Effector memory CD8-positive, alpha-beta T cell (primary cell): ENCODE measurements around the gene BCDIN3D.
A peak's percentile ranks its signal among the peaks of the same experiment; 100 is the strongest.

ENCODE experiments used
- ATAC-seq: fragments of 150-1000 bp; cut with Tn5 transposase; replicated peaks from 2 replicates; pipeline ENCODE4 v1.10.0; 2021; ENCODE audit warnings: mild to moderate bottlenecking, moderate library complexity
- DNase-seq, 3 experiments: peaks; one replicate each; pipeline ENCODE4 v3.0.0; 2021
- H3K27ac Mint-ChIP-seq, 2 donors: one replicate each; pipeline ENCODE4 v1.8.0; 2022; ENCODE audit warnings: mild to moderate bottlenecking in 2 of 2, mixed read lengths in 2 of 2, moderate library complexity in 2 of 2
- H3K27me3 Mint-ChIP-seq, 2 donors: one replicate each; pipeline ENCODE4 v1.8.0; 2022; ENCODE audit warnings: mixed read lengths in 2 of 2
- H3K36me3 Mint-ChIP-seq: one replicate; pipeline ENCODE4 v1.8.0; 2022; ENCODE audit warnings: mild to moderate bottlenecking, moderate library complexity, mixed read lengths; ENCODE audit not compliant: insufficient read depth
- H3K4me1 Mint-ChIP-seq, 2 donors: one replicate each; pipeline ENCODE4 v1.8.0; 2022; ENCODE audit warnings: low read depth in 2 of 2, mixed read lengths in 2 of 2
- H3K4me3 Mint-ChIP-seq, 2 donors: one replicate each; pipeline ENCODE4 v1.8.0; 2022; ENCODE audit warnings: mild to moderate bottlenecking in 2 of 2, mixed read lengths in 2 of 2, moderate library complexity in 2 of 2
- H3K9me3 Mint-ChIP-seq, 2 donors: one replicate each; pipeline ENCODE4 v1.8.0; 2022; ENCODE audit warnings: mixed read lengths in 2 of 2

Gene BCDIN3D

DNA sequence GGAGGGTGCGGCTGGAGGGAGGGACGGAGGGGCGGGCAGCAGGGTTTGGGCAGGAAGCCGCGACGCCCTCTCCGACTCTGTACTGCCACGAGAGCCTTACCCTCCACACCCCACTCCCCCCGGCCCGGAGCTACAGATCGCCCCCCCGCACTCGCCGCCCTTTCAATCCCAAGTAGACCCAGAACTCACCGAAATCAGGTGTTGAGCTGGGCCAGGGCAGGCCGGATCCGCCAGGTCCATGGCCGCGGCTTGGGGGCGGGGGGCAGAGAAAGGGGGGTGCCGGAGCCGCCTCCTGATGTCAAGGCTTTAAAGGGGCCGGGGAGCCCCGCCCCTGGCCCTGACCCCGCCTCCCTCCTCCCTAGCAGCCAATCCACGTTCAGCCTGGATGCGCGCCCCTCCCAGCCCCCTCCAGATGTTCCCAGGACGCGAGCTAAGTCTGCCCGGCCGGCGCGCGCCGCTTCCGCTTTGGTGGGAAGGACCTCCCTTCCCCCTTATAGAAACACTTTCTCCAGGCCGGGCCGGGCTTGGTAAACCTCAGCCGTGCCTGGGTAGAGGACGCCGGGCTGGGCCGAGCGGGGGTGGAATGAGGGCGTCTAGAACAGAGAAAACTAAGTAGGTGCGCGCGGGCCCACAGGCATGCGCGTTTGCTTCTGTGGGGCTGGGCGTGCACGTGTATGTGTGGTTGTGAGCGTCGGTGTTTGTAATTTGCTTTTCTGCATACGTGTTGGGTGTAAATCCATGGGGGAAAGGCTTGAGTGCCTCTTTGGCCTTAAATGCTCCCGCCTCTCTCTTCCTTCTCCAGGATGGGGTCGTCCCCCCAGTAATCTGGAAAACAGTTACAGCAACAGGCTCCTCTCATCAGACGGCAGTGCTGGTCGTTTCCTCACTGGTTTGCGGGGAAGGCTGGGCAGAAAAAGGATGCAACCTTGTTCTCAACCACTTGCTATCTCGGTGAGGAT, 14.5 kb downstream of the BCDIN3D start, which contains the start of gene NCKAP5L:
NCKAP5L (minus strand) TSS at position 281 of the 959 bp plus-strand sequence. CDS start 24,369 bp downstream, outside the sequence.
- Mint-ChIP-seq H3K27me3 (peaks cover 0 to 8% of the 10 kb centered on the region in 2 donors), H3K9me3 (no peaks in the 10 kb centered on the region), H3K27ac (peak within 1 kb of the TSS; percentile 22 to 86), H3K4me3 (peak within 1 kb of the TSS; percentile 79 to 84), H3K36me3 (peaks cover 10% of the 10 kb centered on the region), H3K4me1 (peaks cover 17 to 25% of the 10 kb centered on the region in 2 donors)
- peak; percentile 91 for DNase-seq
- ATAC-seq, result peak; percentile 89

DNA sequence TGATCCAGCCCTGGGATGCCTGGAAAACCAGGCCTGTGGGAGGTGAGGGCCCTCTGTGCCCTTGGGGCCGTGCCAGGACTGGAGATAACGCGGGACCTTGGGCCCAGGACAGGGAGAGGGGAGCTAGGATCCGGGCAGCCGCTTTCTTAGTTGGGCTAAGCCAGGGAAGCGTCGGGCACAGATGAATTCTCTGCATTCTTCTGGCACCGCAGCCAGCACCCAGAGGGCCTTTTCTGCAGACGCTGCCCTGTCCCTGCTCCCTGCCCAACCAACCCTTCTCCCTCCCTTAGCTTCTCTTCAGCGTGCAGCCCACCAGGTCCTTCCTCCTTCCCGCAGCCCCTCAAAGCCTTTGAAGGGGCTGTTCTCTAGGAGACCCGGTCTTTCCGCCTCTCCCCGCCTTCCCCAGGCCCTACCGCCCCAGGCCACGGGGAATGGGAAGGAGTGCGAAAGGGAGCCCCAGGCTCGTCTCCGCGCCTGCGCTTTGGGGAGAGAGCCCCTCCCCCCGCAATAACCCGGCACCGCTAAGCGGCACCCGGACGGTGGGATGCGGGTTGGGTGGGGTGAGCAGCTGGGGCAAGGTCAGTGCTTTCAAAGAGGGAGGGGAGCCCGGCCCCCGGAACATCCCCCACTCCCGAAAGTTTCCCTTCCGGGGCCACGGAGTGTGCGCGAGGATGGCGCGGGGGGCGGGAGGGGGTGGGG, 15.4 kb downstream of the BCDIN3D start:
- Mint-ChIP-seq H3K4me3 (peak overlapping the region; percentile 79 to 84), H3K27me3 (peaks cover 0 to 2% of the 10 kb centered on the region in 2 donors), H3K9me3 (no peaks in the 10 kb centered on the region), H3K27ac (peak overlapping the region; percentile 22 to 86), H3K36me3 (peaks cover 10% of the 10 kb centered on the region), H3K4me1 (peaks cover 20 to 25% of the 10 kb centered on the region in 2 donors)
- ATAC-seq (no peak), DNase-seq (peak in 1 of 3 experiments; percentile 14)

DNA sequence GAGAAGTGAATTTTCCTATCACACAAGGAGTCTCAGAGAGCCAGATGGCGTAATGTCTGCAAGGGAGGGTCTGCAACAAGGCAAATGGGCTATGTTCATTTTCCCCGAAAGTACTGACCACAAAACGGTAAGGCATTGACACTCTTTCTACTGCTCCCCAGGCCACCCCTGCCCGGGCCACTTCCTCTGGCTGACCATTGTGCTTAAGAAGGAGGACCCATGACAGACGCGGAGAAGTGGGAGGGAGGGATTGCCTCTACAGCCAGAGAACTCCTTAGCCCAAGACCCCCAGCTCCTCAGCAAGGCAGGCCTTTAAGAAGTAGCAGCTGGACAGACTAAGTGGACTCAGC, 15.9 kb downstream of the BCDIN3D start:
- no peak for DNase-seq
- peaks cover 23 to 25% of the 10 kb centered on the region in 2 donors for H3K4me1 Mint-ChIP-seq

DNA sequence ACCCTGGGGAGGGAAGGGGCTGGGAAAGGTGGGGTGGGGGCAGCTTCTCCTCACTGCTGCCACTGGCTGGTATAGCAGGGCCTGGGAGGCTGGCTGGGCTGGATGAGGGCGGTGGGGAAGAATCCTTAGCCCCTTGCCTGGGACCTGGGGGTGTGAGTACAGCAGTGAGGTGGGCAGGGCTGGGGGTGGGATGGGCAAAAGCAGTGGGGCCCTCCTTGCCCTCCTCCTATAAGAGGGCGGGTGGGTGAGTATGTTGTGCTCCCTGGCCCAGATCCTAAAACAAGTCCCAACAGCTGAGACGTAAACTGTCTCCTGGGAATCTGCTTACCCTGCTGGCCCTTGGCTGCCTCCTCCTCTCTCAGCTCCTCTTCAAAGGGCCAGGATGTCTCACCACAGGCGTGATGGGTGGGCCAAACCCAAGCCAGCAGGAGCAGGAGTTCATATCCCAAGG, 16.9 kb downstream of the BCDIN3D start:
- Mint-ChIP-seq H3K9me3 (no peaks in the 10 kb centered on the region), H3K4me3 (no peak overlapping the region), H3K4me1 (peaks cover 28 to 32% of the 10 kb centered on the region in 2 donors), H3K36me3 (peaks cover 10% of the 10 kb centered on the region), H3K27me3 (no peaks in the 10 kb centered on the region), H3K27ac (peak overlapping the region in 1 of 2 donors; percentile 62)
- DNase-seq, result no peak
- no peak for ATAC-seq

More for the DNA sequence above, 15.9 kb downstream of the BCDIN3D start:
- Mint-ChIP-seq H3K4me3 (peak overlapping the region; percentile 79 to 84), H3K27ac (peak overlapping the region in 1 of 2 donors; percentile 62), H3K36me3 (peaks cover 10% of the 10 kb centered on the region), H3K27me3 (no peaks in the 10 kb centered on the region), H3K9me3 (no peaks in the 10 kb centered on the region)
- ATAC-seq, result no peak

DNA sequence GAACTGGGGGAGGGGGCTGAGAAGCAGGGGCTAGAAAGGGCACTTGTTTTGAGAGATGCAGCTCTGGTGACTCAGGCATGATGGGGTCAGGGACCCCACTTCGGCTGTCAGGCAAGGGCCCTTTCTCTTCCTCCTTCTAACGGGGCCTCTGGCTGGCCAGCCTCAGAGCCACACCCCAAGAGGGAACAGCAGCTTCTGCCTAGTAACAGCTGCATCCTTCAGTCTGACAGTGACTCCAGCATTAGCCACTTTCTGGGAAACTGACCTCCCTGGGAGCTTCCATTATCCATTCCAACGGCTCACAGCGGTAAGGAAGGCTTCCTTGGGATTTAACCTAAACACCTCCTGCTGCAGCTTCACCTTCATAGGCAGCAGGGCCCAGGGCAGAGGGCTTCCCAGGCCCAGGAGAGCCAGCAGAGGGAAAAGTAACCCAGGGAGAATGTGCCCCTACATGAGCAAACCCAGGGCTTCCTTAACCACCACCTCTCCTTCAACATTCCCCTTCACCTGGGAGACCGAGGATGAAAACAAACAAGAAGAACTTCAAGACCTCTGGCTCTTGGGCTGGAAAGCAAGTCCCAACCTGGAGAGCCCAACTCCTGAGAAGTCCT, 17.4 kb downstream of the BCDIN3D start:
- ATAC-seq (no peak), DNase-seq (no peak)
- no peak overlapping the region for H3K4me3 Mint-ChIP-seq

DNA sequence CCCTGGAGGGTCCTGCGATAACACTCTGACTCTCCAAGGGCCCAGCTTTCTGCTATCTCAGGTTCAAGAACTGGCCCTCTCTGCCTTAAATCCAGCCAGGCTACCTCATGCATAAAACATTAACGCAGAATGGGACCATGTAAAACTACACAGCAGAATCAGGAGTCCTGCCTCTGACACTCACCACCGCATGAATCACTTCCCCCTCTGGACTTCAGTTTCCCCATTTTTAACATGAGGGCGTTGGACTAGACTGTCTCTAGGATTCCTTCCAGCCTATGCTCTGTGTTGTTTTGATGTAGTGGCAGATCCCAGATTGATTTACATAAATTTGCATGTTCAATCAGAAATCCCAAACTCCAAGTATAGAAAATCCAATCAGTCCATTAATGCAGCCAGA, 18.0 kb downstream of the BCDIN3D start:
- Mint-ChIP-seq H3K4me1 (peaks cover 29 to 36% of the 10 kb centered on the region in 2 donors), H3K27ac (peak overlapping the region in 1 of 2 donors; percentile 38), H3K9me3 (no peaks in the 10 kb centered on the region), H3K4me3 (no peak overlapping the region), H3K27me3 (no peaks in the 10 kb centered on the region), H3K36me3 (peaks cover 10% of the 10 kb centered on the region)
- no peak for ATAC-seq
- DNase-seq, result no peak

More for the DNA sequence above, 17.4 kb downstream of the BCDIN3D start:
- H3K27ac Mint-ChIP-seq, result peak overlapping the region in 1 of 2 donors; percentile 38
- H3K4me1 Mint-ChIP-seq, result peaks cover 29 to 36% of the 10 kb centered on the region in 2 donors
- no peaks in the 10 kb centered on the region for H3K9me3 Mint-ChIP-seq
- H3K27me3 Mint-ChIP-seq, result no peaks in the 10 kb centered on the region
- H3K36me3 Mint-ChIP-seq, result peaks cover 10% of the 10 kb centered on the region

DNA sequence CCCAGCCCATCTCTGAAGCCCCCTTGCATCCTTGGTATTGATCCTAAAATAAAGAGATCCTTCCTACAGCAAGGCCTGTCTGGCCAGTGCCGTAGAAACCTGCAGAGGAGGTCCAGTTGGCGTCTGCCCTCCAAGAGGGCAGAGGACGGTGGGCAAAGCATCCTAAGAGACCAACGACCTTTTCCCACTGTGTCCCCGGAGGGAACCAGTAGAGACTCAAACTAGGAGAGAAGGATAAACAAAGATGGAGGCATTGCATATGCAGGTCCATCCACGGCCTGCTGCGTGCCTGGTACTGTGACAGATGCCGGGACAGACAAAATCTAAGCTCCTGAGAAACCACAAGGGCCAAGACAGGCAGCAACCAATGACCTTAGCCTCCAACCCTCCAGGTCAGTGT, 18.5 kb downstream of the BCDIN3D start:
- Mint-ChIP-seq H3K4me1 (peaks cover 31 to 36% of the 10 kb centered on the region in 2 donors), H3K4me3 (no peak overlapping the region), H3K27me3 (no peaks in the 10 kb centered on the region), H3K27ac (no peak overlapping the region), H3K9me3 (no peaks in the 10 kb centered on the region), H3K36me3 (peaks cover 10% of the 10 kb centered on the region)
- ATAC-seq (no peak), DNase-seq (no peak)

DNA sequence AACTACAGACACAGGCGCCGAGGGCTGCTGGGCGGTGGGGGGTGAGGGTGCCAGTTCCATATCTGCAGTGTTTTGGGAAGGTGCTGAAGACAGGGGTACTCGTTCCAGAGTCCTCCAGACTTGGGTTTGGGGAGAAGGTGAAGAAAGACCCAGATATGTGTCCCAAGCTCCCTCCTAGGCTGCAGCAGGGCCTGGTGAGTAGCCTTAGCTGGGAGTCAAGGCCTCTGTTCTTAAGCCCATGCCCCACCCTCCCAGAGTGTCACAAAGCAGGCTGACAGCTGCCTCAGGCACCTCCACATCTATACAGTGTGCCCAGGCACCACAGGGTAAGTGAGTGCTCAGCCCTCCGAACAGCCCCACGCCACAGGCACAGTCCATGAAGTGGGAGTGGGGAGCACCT, 19.0 kb downstream of the BCDIN3D start:
- Mint-ChIP-seq H3K36me3 (peaks cover 10% of the 10 kb centered on the region), H3K27ac (no peak overlapping the region), H3K4me3 (no peak overlapping the region), H3K27me3 (no peaks in the 10 kb centered on the region), H3K4me1 (peaks cover 29 to 31% of the 10 kb centered on the region in 2 donors), H3K9me3 (no peaks in the 10 kb centered on the region)
- ATAC-seq, result no peak
- no peak for DNase-seq

DNA sequence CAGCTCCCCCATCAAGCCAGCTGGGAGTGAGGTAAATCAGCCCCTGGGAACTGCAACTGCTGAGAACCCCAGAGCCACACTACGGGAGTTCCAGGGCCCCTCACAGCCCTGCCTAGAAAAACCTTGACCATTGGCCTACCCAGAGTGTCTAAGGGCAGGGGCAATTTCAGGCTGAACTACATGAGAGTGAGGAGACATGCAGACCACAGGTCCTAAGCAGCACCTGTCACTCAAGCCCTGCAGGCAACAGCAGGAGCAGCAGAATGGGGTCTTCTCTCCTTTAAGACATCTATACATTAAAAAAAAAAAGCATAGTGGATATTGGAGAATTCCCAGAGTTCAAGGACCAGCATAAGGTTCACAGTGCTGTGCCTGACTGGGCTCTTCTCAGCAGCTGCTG, 19.6 kb downstream of the BCDIN3D start:
- H3K4me1 Mint-ChIP-seq, result peaks cover 23 to 25% of the 10 kb centered on the region in 2 donors
- no peak for ATAC-seq
- DNase-seq, result no peak
- no peaks in the 10 kb centered on the region for H3K27me3 Mint-ChIP-seq
- H3K9me3 Mint-ChIP-seq, result no peaks in the 10 kb centered on the region
- H3K4me3 Mint-ChIP-seq, result no peak overlapping the region
- peaks cover 6% of the 10 kb centered on the region for H3K36me3 Mint-ChIP-seq
- no peak overlapping the region for H3K27ac Mint-ChIP-seq

DNA sequence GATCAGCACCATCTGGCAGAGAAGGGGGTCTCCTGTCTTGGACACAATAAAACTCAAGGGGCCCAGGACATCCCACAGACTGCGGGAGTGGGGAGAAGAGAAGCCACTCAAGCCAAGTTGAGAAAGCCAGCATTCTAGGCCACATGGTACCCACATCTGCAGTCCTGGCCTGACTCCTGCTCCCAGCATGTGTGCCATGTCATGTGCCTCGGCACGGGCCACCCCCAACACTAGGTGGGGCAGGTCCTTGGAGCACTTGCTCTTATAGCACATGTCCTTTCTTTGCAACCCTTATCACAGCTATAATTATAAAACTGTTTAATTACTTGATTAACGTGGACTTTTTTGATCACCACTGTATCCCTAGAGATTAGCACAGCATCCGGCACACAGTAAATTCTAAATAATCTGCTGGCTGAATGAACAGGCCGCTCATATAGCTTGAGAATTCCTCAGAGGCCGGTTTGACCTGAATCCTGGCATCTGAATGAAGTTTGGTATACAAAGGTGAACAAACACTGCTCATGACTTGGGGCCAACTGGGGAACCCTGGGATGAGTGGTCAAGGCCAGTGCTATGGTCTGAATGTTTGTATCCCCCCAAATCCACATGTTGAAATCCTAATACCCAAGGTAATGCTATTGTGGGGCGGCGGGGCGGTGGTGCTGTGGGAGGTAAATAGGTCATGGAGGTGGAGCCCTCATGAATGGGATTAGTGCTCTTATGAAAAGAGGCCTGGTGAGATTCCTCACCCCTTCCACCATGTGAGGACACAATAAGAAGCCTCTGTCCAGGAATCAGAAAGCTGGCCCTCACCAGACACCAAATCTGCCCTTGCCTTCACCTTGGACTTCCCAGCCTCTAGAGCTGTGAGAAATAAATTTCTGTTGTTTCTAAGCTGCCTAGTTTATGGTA, 21.3 kb downstream of the BCDIN3D start:
- no peaks in the 10 kb centered on the region for H3K9me3 Mint-ChIP-seq
- no peaks in the 10 kb centered on the region for H3K27me3 Mint-ChIP-seq
- ATAC-seq (no peak), DNase-seq (no peak)
- H3K4me3 Mint-ChIP-seq, result no peak overlapping the region
- H3K36me3 Mint-ChIP-seq, result peaks cover 2% of the 10 kb centered on the region
- peaks cover 18 to 19% of the 10 kb centered on the region in 2 donors for H3K4me1 Mint-ChIP-seq
- H3K27ac Mint-ChIP-seq, result no peak overlapping the region

DNA sequence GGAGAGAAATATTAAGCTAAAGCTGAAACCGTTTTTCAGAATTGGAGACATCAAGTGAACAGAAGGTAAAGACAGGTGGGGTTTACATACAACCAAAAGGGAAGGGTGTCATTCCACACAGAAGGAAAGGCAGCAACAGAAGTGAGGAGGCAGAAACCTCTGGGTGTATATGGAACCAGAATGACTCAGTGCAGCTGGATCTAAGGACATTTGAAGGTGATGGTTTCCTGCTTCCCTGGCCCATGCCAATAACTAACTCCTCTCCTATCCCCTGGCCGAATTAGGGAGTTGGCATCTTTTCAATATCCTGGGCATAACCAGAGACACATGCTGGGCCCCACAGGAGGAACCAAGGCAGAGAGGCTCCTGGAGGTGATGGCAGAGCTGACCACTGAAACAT, 23.1 kb downstream of the BCDIN3D start:
- Mint-ChIP-seq H3K27ac (no peak overlapping the region), H3K9me3 (no peaks in the 10 kb centered on the region)
- no peak for DNase-seq

DNA sequence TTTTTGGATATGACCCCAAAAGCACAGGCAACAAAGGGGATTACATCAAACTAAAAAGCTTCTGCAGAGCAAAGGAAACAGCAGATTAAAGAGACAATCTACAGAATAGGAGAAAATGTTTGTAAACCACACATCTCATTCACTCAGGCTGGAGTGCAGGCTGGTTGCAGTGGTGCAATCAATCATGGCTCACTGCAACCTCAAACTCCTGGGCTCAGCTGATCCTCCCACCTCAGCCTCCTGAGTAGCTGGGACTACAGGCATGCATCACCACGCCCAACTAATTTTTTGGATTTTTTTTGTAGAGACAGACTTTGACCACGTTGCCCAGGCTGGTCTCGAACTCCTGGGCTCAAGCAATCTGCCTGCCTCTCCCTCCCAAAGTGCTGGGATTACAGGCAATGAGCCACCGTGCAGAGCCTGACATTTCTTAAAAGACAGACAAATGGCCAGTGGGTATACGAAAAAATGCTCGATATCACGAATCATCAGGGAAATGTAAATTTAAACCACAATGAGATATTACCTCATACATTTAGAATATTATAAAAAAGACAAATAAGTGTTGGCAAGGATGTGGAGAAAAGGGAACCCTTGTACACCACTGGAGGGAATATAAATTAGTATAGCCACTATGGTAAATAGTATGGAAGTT, 24.5 kb downstream of the BCDIN3D start:
- H3K27ac Mint-ChIP-seq, result no peak overlapping the region
- ATAC-seq, result no peak

More for the DNA sequence above, 23.1 kb downstream of the BCDIN3D start:
- ATAC-seq, result no peak
- H3K4me1 Mint-ChIP-seq, result peaks cover 18 to 19% of the 10 kb centered on the region in 2 donors
- no peak overlapping the region for H3K4me3 Mint-ChIP-seq
- H3K36me3 Mint-ChIP-seq, result no peaks in the 10 kb centered on the region
- H3K27me3 Mint-ChIP-seq, result no peaks in the 10 kb centered on the region

More for the DNA sequence above, 24.5 kb downstream of the BCDIN3D start:
- H3K36me3 Mint-ChIP-seq, result no peaks in the 10 kb centered on the region
- no peak overlapping the region for H3K4me3 Mint-ChIP-seq
- DNase-seq, result no peak
- no peaks in the 10 kb centered on the region for H3K9me3 Mint-ChIP-seq
- H3K27me3 Mint-ChIP-seq, result no peaks in the 10 kb centered on the region
- peaks cover 18 to 19% of the 10 kb centered on the region in 2 donors for H3K4me1 Mint-ChIP-seq
